Measurements from ENCODE around the gene MAMSTR.

The MAMSTR gene

DNA sequence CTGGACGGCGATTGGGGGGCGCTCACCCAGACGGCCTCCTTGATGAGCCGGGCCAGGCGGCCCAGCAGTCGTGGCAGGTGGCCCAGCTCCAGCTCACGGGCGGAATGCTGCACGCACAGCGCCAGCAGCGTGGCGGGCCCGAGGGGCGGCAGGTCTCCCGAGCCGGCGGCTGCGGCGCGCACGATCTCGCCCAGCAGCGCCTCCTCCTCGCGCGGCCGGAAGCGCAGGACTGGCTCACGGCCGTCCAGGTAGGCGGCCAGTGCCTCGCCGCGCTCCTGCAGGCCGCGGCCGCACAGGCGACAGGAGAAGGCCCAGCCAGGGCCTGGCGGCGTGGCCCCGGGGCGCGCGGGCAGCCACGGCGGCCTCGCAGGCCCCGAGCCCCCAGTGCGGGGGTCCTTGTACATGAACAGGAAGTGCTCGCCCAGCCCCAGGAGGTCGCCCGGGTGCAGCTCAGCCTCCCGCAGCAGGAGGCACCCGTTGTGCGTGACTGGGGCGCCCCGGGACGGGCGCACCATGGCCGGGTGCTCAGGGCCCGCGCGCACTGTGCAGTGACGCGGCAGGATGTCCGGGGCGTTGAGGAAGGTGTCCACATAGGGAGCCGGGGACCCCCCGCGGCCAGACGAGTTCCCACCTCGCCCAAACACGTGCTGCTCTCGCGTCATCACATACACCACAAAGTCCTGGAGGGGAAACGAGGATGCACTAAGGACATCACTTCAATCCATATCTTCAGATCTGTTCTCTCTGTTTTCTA is 9.6 kb upstream of the MAMSTR start:
- H3K36me3 ChIP-seq (ENCODE audit: control insufficient read depth, low read length): peaks cover 15% of the 10 kb centered on the region
- no peaks in the 10 kb centered on the region for H3K9me2 ChIP-seq (replicated peaks; ENCODE audit: control insufficient read depth, low read length)
- no peak overlapping the region for H3K27ac ChIP-seq (ENCODE audit: low read depth, low read length)
- no peak overlapping the region for H3K4me2 ChIP-seq (ENCODE audit: low read length)
- peaks cover 9% of the 10 kb centered on the region for H3F3A ChIP-seq (ENCODE audit: control insufficient read depth, insufficient read depth)
- H3K9me3 ChIP-seq (ENCODE audit: control insufficient read depth, insufficient read depth, low read length): peaks cover 16% of the 10 kb centered on the region
- H4K20me1 ChIP-seq (ENCODE audit: control insufficient read depth, insufficient read depth, low read depth, low read length): no peaks in the 10 kb centered on the region
- H3K4me1 ChIP-seq (ENCODE audit: control insufficient read depth, low read length): peaks cover 27% of the 10 kb centered on the region
- TF ChIP-seq EZH2phosphoT487 (IDR thresholded peaks at IDR 0.05; ENCODE audit: borderline replicate concordance, low read length): no peak
- TF ChIP-seq, protein P1, sequence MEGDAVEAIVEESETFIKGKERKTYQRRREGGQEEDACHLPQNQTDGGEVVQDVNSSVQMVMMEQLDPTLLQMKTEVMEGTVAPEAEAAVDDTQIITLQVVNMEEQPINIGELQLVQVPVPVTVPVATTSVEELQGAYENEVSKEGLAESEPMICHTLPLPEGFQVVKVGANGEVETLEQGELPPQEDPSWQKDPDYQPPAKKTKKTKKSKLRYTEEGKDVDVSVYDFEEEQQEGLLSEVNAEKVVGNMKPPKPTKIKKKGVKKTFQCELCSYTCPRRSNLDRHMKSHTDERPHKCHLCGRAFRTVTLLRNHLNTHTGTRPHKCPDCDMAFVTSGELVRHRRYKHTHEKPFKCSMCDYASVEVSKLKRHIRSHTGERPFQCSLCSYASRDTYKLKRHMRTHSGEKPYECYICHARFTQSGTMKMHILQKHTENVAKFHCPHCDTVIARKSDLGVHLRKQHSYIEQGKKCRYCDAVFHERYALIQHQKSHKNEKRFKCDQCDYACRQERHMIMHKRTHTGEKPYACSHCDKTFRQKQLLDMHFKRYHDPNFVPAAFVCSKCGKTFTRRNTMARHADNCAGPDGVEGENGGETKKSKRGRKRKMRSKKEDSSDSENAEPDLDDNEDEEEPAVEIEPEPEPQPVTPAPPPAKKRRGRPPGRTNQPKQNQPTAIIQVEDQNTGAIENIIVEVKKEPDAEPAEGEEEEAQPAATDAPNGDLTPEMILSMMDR (IDR thresholded peaks at IDR 0.05; ENCODE audit: low read depth, low read length, poor library complexity, severe bottlenecking): no peak
- no peaks in the 10 kb centered on the region for H3K27me3 ChIP-seq (ENCODE audit: control insufficient read depth, low read length)
- H3K4me3 ChIP-seq (ENCODE audit: low read length): no peak overlapping the region
- H3K79me2 ChIP-seq (ENCODE audit: control insufficient read depth, low read length): no peaks in the 10 kb centered on the region

DNA sequence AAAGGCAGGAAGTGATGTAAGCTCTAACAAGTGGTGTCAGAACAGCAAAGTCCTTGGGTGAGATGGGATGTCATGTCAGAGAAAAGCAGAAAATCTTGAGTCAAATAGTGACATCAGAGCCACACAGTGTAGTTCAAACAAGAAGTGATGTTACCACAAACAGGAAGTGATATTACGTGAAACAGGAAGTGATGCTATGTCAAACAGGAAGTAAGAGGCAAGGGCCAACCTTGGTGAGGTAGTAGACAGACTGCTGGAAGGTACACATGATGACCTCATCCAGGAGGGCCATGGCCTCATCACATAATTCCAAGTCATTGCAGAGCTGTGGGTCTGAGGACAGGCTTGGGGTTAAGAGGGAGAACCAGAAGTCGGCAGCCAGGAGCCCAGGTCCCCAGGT is 7.0 kb upstream of the MAMSTR start:
- peak overlapping the region; percentile 25 for H3K4me3 ChIP-seq (ENCODE audit: low read length)
- peaks cover 9% of the 10 kb centered on the region for H3F3A ChIP-seq (ENCODE audit: control insufficient read depth, insufficient read depth)
- no peaks in the 10 kb centered on the region for H3K9me2 ChIP-seq (replicated peaks; ENCODE audit: control insufficient read depth, low read length)
- H4K20me1 ChIP-seq (ENCODE audit: control insufficient read depth, insufficient read depth, low read depth, low read length): no peaks in the 10 kb centered on the region
- no peaks in the 10 kb centered on the region for H3K79me2 ChIP-seq (ENCODE audit: control insufficient read depth, low read length)
- H3K9me3 ChIP-seq (ENCODE audit: control insufficient read depth, insufficient read depth, low read length): peaks cover 16% of the 10 kb centered on the region
- no peaks in the 10 kb centered on the region for H3K27me3 ChIP-seq (ENCODE audit: control insufficient read depth, low read length)
- H3K4me1 ChIP-seq (ENCODE audit: control insufficient read depth, low read length): peaks cover 30% of the 10 kb centered on the region
- peak overlapping the region; percentile 80 for H3K27ac ChIP-seq (ENCODE audit: low read depth, low read length)
- H3K36me3 ChIP-seq (ENCODE audit: control insufficient read depth, low read length): peaks cover 15% of the 10 kb centered on the region
- peak overlapping the region; percentile 61 for H3K4me2 ChIP-seq (ENCODE audit: low read length)
- TF ChIP-seq, protein P1 (IDR thresholded peaks at IDR 0.05; ENCODE audit: low read depth, low read length, poor library complexity, severe bottlenecking): no peak
- TF ChIP-seq EZH2phosphoT487 (IDR thresholded peaks at IDR 0.05; ENCODE audit: borderline replicate concordance, low read length): no peak

DNA sequence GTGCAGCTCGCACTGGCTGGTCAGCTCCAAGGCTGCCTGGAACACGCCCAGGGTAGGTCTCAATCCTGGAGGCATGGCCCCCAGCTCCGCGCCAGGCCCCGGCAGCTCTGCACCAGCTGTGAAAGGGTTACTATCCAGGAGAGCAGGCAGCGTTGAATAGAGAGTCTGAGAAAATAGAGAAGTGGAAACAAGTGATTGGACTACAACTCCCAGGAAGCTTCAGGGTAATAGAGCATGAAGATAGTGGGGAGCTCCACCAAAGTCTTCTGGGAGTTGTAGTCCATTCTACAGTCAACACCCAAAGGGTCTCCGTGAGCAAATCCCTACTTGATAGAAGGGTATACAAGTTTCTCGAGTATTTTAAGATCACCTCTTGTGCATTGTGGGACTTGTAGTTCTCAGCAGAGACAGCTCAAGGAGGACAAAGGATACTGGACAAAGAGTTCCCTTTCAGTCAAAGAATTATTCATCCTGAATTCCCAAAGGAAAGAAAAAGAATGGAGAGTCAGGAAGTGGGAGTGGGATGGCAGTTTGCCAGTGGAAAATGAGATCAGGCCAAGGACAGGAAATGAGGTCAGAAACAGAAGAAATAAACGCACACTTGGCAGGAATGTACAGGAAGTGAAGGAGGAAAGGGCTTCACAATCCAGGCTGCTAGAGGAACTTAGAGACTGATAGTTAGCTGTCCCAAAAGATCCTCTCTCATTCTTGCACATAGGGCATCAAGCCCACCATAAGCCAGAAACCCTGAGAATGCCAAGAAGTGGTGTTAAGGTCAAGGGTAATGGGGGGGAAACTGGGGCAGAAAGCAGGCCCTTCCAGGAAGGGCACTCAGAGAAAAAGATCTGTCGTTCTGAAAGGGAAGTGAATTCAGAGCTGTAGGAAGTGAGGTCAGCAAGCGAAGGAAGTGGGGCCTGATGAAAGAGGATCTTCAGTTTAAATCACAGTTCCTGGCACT is 5.5 kb upstream of the MAMSTR start:
- Histone ChIP-seq H3F3A (ENCODE audit: control insufficient read depth, insufficient read depth) (peaks cover 9% of the 10 kb centered on the region), H3K4me2 (ENCODE audit: low read length) (peak overlapping the region; percentile 61), H3K27me3 (ENCODE audit: control insufficient read depth, low read length) (no peaks in the 10 kb centered on the region), H3K27ac (ENCODE audit: low read depth, low read length) (peak overlapping the region; percentile 80), H3K9me2 (replicated peaks; ENCODE audit: control insufficient read depth, low read length) (no peaks in the 10 kb centered on the region), H3K79me2 (ENCODE audit: control insufficient read depth, low read length) (no peaks in the 10 kb centered on the region), H3K4me1 (ENCODE audit: control insufficient read depth, low read length) (peaks cover 39% of the 10 kb centered on the region), H3K36me3 (ENCODE audit: control insufficient read depth, low read length) (peaks cover 15% of the 10 kb centered on the region), H3K4me3 (ENCODE audit: low read length) (peak overlapping the region; percentile 25), H4K20me1 (ENCODE audit: control insufficient read depth, insufficient read depth, low read depth, low read length) (no peaks in the 10 kb centered on the region), H3K9me3 (ENCODE audit: control insufficient read depth, insufficient read depth, low read length) (peaks cover 16% of the 10 kb centered on the region)
- TF ChIP-seq EZH2phosphoT487 (IDR thresholded peaks at IDR 0.05; ENCODE audit: borderline replicate concordance, low read length): no peak
- TF ChIP-seq, protein P1 (IDR thresholded peaks at IDR 0.05; ENCODE audit: low read depth, low read length, poor library complexity, severe bottlenecking): no peak

Data from DOHH2 (cell line).